ENCODE measurements around the gene PPP1R3F.

DNA sequence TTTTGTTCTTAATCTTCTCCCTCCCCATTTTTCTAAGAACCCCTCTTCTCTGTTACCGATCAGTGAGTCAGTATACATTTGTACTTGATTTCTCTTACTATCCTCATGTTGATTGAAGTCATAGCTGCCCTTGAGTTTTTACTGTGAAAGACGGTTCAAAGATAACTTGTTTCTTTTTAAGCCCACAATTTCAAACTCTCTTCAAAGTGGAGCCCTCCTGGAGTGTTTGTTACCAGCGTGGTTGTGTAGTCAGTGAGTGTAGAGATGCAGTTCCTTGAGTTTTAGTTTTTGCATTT, 7.9 kb downstream of the PPP1R3F start:
- TF ChIP-seq, protein P1, sequence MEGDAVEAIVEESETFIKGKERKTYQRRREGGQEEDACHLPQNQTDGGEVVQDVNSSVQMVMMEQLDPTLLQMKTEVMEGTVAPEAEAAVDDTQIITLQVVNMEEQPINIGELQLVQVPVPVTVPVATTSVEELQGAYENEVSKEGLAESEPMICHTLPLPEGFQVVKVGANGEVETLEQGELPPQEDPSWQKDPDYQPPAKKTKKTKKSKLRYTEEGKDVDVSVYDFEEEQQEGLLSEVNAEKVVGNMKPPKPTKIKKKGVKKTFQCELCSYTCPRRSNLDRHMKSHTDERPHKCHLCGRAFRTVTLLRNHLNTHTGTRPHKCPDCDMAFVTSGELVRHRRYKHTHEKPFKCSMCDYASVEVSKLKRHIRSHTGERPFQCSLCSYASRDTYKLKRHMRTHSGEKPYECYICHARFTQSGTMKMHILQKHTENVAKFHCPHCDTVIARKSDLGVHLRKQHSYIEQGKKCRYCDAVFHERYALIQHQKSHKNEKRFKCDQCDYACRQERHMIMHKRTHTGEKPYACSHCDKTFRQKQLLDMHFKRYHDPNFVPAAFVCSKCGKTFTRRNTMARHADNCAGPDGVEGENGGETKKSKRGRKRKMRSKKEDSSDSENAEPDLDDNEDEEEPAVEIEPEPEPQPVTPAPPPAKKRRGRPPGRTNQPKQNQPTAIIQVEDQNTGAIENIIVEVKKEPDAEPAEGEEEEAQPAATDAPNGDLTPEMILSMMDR (conservative IDR thresholded peaks at IDR 0.05; ENCODE audit: low read length): no peak
- TF ChIP-seq EZH2phosphoT487 (IDR thresholded peaks at IDR 0.05; ENCODE audit: borderline replicate concordance, low read depth, low read length): no peak

All from OCI-LY7 (cell line).